B cell (primary cell): ENCODE measurements around the gene CDK5RAP2.

Experiments used
- CTCF ChIP-seq: fragments of 200-600 bp; IDR thresholded peaks from one replicate; pipeline ENCODE4 v1.8.0; 2022; ENCODE audit warnings: antibody characterized with exemption, mild to moderate bottlenecking
- EZH2 ChIP-seq: IDR thresholded peaks from 2 replicates; pipeline ENCODE4 v1.6.1; 2012; ENCODE audit warnings: borderline replicate concordance, low read depth, mild to moderate bottlenecking, moderate library complexity, low read length; ENCODE audit not compliant: insufficient read depth, poor library complexity, severe bottlenecking

- no peak for TF ChIP-seq EZH2
- TF ChIP-seq CTCF = no peak
These were observed 214.6 kb downstream of the CDK5RAP2 start for GRCh38 chr9:120365386-120365785.
